ENCODE results near the gene TIFAB. TPM values are rescaled to one million over a fixed set of nuclear protein-coding genes. Genes with fewer than 3 reads are reported as not detected.

TIFAB gene
- total RNA-seq, 1 donor: not detected

DNA sequence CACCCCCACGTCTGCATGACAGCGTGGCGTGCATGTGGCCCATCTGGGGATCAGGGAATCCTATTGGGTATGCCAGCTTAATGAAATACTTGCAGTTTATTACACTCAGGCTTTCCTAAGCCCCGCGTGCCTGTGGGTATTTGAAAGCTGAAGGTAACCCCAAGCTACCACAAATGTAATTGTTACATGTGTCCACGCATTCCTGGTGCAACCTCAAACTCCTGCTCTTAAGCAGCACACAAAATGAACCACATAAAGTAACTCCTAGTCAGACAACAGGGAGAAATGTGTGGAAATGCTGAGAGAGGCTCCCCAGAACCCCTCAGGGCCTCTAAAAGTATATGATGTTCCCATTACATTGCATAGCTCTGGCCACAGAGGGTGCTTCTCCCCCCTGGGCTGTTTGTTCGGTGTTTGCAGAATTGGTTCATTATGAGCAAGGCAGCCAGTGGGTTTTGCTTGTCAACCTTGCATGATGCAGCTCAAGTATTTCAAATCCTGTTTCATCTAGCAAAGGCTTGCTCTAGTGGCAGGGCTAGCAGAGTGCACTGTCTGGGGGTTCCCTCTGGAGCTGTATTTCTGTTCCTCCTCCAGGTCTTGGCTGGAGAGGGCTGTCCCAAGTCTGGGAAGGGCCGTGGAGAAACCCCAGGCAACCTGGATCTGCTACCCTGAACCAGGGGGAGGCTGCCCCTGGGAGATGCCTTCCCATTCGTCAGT is 3.2 kb downstream of the TIFAB start:
- Histone ChIP-seq H3K27ac (ENCODE audit: low read depth, low read length) (no peak overlapping the region), H3K4me3 (ENCODE audit: insufficient read depth, low read length) (no peak overlapping the region), H4K20me1 (ENCODE audit: insufficient read depth, low read length) (no peaks in the 10 kb centered on the region), H3K79me2 (ENCODE audit: insufficient read depth, low read length) (no peaks in the 10 kb centered on the region), H3K36me3 (ENCODE audit: insufficient read depth, low read length) (no peaks in the 10 kb centered on the region), H3K4me1 (ENCODE audit: insufficient read depth, low read length) (peaks cover 6% of the 10 kb centered on the region), H3K27me3 (ENCODE audit: insufficient read depth, low read length) (peaks cover 17% of the 10 kb centered on the region), H3K9me3 (ENCODE audit: low read depth, low read length) (peaks cover 2% of the 10 kb centered on the region), H3K4me2 (ENCODE audit: insufficient read depth, low read length) (no peak overlapping the region), H2AFZ (ENCODE audit: low read length) (no peak overlapping the region)
- no peak for DNase-seq (ENCODE audit: insufficient read length, low spot score, missing footprints)
- TF ChIP-seq, protein P1, sequence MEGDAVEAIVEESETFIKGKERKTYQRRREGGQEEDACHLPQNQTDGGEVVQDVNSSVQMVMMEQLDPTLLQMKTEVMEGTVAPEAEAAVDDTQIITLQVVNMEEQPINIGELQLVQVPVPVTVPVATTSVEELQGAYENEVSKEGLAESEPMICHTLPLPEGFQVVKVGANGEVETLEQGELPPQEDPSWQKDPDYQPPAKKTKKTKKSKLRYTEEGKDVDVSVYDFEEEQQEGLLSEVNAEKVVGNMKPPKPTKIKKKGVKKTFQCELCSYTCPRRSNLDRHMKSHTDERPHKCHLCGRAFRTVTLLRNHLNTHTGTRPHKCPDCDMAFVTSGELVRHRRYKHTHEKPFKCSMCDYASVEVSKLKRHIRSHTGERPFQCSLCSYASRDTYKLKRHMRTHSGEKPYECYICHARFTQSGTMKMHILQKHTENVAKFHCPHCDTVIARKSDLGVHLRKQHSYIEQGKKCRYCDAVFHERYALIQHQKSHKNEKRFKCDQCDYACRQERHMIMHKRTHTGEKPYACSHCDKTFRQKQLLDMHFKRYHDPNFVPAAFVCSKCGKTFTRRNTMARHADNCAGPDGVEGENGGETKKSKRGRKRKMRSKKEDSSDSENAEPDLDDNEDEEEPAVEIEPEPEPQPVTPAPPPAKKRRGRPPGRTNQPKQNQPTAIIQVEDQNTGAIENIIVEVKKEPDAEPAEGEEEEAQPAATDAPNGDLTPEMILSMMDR (IDR thresholded peaks at IDR 0.05; ENCODE audit: extremely low read depth, low read depth, low read length): no peak

DNA sequence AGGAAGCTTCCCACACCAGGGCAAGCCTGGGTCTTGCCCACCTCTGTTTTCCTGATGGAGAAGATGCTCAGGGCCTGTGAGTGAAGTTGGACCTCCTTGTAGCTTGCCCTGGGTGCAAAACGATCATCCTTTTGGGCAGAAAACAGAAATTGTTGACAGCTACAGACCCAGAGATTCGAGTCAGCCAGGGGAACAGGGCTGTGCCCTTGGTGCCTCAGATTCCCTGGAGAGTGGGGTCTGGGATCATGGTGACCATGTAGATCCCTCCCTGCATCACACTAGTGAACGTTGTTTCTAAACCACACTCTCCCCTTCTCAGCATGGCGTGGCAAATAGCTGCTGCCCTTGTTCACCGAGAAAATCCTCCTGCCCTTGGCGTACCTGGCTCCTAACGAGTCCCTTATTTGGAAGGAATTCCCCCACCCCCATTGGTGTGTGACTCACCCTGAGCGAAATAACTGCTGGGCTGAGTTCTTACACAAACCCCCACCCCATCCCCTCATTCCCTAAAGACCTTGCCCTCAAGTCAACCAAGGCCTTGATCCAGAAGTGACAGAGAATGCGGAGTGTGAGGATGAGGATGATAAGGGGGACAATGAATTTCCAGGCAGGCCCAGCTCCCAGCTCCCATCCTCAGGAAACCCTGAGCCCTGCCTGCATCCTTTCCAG is 3.9 kb downstream of the TIFAB start:
- peaks cover 17% of the 10 kb centered on the region for H3K27me3 ChIP-seq (ENCODE audit: insufficient read depth, low read length)
- TF ChIP-seq, protein P1 (IDR thresholded peaks at IDR 0.05; ENCODE audit: extremely low read depth, low read depth, low read length): no peak
- no peaks in the 10 kb centered on the region for H3K36me3 ChIP-seq (ENCODE audit: insufficient read depth, low read length)
- H4K20me1 ChIP-seq (ENCODE audit: insufficient read depth, low read length): no peaks in the 10 kb centered on the region
- H3K79me2 ChIP-seq (ENCODE audit: insufficient read depth, low read length): no peaks in the 10 kb centered on the region
- no peak overlapping the region for H3K27ac ChIP-seq (ENCODE audit: low read depth, low read length)
- no peak overlapping the region for H3K4me3 ChIP-seq (ENCODE audit: insufficient read depth, low read length)
- peaks cover 6% of the 10 kb centered on the region for H3K4me1 ChIP-seq (ENCODE audit: insufficient read depth, low read length)
- H3K4me2 ChIP-seq (ENCODE audit: insufficient read depth, low read length): no peak overlapping the region
- H2AFZ ChIP-seq (ENCODE audit: low read length): no peak overlapping the region
- peaks cover 2% of the 10 kb centered on the region for H3K9me3 ChIP-seq (ENCODE audit: low read depth, low read length)
- DNase-seq (ENCODE audit: insufficient read length, low spot score, missing footprints): peak; percentile 38

DNA sequence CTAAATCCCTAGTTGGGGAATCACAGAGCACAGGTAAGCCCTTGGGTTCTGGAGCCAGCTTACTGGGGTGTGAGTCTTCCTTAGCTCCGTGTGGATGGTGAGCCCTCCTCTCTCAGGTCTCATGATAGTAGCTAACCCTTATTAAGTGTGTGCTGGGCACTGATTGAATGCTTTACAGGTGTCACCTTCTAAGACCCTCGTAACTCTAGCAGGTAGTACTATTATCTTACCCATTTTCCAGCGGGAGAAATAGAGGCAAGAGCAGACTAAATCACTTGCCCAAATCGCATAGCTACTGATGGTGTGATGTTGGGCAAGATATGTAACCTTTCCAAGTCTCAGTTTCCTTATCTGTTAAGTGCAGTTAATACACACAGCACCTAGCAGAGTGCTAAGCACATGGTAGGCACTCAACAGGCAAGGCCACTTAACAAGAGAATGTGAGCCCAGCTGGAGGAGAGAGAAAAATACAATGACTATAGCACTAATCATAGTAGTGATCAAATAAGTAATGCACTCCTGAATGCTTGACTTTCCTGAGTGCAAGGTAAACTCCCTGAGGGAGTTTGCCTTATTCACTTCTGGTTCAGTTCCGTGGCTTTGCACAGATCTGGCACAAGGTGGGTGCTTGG is 4.7 kb downstream of the TIFAB start, which contains the start of gene DCANP1:
DCANP1 (minus strand) TSS at position 51 of the 632 bp plus-strand sequence. CDS start 240 bp downstream, outside the sequence.
- Histone ChIP-seq H3K79me2 (ENCODE audit: insufficient read depth, low read length) (no peaks in the 10 kb centered on the region), H3K27me3 (ENCODE audit: insufficient read depth, low read length) (peaks cover 17% of the 10 kb centered on the region), H2AFZ (ENCODE audit: low read length) (no peak within 1 kb of the TSS), H3K4me3 (ENCODE audit: insufficient read depth, low read length) (no peak within 1 kb of the TSS), H3K9me3 (ENCODE audit: low read depth, low read length) (peaks cover 2% of the 10 kb centered on the region), H3K4me2 (ENCODE audit: insufficient read depth, low read length) (no peak within 1 kb of the TSS), H3K27ac (ENCODE audit: low read depth, low read length) (no peak within 1 kb of the TSS), H3K36me3 (ENCODE audit: insufficient read depth, low read length) (no peaks in the 10 kb centered on the region), H4K20me1 (ENCODE audit: insufficient read depth, low read length) (no peaks in the 10 kb centered on the region), H3K4me1 (ENCODE audit: insufficient read depth, low read length) (peaks cover 6% of the 10 kb centered on the region)
- DNase-seq (ENCODE audit: insufficient read length, low spot score, missing footprints): no peak
- TF ChIP-seq, protein P1 (IDR thresholded peaks at IDR 0.05; ENCODE audit: extremely low read depth, low read depth, low read length): no peak

DNA sequence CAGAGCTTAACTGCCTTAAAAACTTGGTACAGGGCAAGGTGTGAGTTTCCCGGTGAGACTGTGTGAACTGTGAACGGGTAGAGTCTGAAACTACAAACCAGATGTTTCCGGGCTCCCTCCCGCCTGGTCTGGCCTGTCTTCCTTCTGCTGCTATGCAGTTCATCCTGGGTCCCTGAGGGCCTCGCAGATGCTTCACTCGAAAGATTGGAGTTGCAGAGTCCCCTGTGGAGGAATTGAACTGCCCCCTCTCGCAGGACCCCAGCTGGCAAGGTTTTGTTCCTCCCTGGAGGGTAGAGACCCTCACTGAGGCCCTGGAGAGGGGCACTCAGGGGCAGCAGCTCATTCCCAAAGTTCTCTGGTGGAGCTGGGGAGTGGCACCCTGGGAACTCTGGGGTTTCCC is 5.5 kb downstream of the TIFAB start:
- peaks cover 6% of the 10 kb centered on the region for H3K4me1 ChIP-seq (ENCODE audit: insufficient read depth, low read length)
- H3K9me3 ChIP-seq (ENCODE audit: low read depth, low read length): peaks cover 2% of the 10 kb centered on the region
- no peak for DNase-seq (ENCODE audit: insufficient read length, low spot score, missing footprints)
- H3K27ac ChIP-seq (ENCODE audit: low read depth, low read length): no peak overlapping the region
- H3K4me3 ChIP-seq (ENCODE audit: insufficient read depth, low read length): no peak overlapping the region
- H3K36me3 ChIP-seq (ENCODE audit: insufficient read depth, low read length): no peaks in the 10 kb centered on the region
- no peak overlapping the region for H2AFZ ChIP-seq (ENCODE audit: low read length)
- no peak overlapping the region for H3K4me2 ChIP-seq (ENCODE audit: insufficient read depth, low read length)
- no peaks in the 10 kb centered on the region for H3K79me2 ChIP-seq (ENCODE audit: insufficient read depth, low read length)
- H4K20me1 ChIP-seq (ENCODE audit: insufficient read depth, low read length): no peaks in the 10 kb centered on the region
- H3K27me3 ChIP-seq (ENCODE audit: insufficient read depth, low read length): peaks cover 17% of the 10 kb centered on the region
- TF ChIP-seq, protein P1 (IDR thresholded peaks at IDR 0.05; ENCODE audit: extremely low read depth, low read depth, low read length): no peak
